Measurements from ENCODE around the gene ENTPD8.

DNA sequence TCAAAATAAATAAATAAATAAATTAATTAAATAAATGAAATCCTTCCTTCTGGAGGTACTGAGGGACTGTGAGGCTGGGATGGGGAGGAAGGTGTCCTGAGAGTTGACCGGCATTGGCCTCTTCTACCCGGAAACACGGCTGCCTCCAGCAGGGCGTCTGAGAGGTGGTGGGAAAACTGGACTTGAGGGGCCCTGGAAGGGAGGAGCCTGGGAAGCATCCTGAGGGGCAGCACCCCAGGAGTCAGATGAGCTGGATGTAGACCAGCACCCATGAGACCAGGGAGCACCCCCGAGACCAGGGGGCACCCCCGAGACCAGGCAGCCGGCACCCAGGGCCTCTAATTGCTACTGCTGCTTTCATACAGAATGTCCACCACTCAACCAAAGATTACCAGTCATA lies 26.7 kb upstream of the ENTPD8 start:
- no peak for TF ChIP-seq CTCF (IDR thresholded peaks at IDR 0.05)
- no peak for TF ChIP-seq POLR2AphosphoS5 (IDR thresholded peaks at IDR 0.05)
- no peak for TF ChIP-seq EP300 (IDR thresholded peaks at IDR 0.05)
- no peak for TF ChIP-seq POLR2A (IDR thresholded peaks at IDR 0.05)

Data from sigmoid colon (tissue), 4 donors.